ENCODE measurements around the gene TGFB1. TPM values are rescaled to one million over a fixed set of nuclear protein-coding genes. Genes with fewer than 3 reads are reported as not detected.
"Not testable (repeated sequence)": the region's sequence is repeated elsewhere in the genome, so short reads cannot be mapped to it uniquely, and the experiment has no call there.

TGFB1 gene
- total RNA-seq, 1 experiment from 2014 or later: 17.5 TPM

- Histone ChIP-seq H3K27ac (ENCODE audit: low read length) (peak overlapping the region; percentile 80), H3K9me2 (replicated peaks; ENCODE audit: insufficient read depth, low read length) (no peaks in the 10 kb centered on the region), H3K4me2 (ENCODE audit: low read depth, low read length, poor library complexity, severe bottlenecking) (no peak overlapping the region), H3K36me3 (ENCODE audit: insufficient read depth, low read length) (peaks cover 60% of the 10 kb centered on the region), H3K9me3 (ENCODE audit: low read length) (no peaks in the 10 kb centered on the region), H4K20me1 (ENCODE audit: insufficient read depth, low read depth, low read length) (no peaks in the 10 kb centered on the region; the same call in 1 of the 2 replicates), H3K9ac (ENCODE audit: low read length) (peak overlapping the region; percentile 47; the same call in 1 of the 2 replicates), H3K4me3 (ENCODE audit: low read length) (no peak overlapping the region), H3K27me3 (ENCODE audit: low read length) (no peaks in the 10 kb centered on the region), H3K79me2 (ENCODE audit: low read length) (peaks cover 30% of the 10 kb centered on the region), H2AFZ (ENCODE audit: low read length) (no peak overlapping the region), H3K4me1 (ENCODE audit: low read length) (peaks cover 38% of the 10 kb centered on the region)
- no peak for DNase-seq
Observed at GRCh38 chr19:41298348-41298964, 55.3 kb downstream of the TGFB1 start.

GRCh38 chr19:41297628-41298347, 55.9 kb downstream of the TGFB1 start:
- peaks cover 30% of the 10 kb centered on the region for H3K79me2 ChIP-seq (ENCODE audit: low read length)
- peak overlapping the region; percentile 44 for H3K4me2 ChIP-seq (ENCODE audit: low read depth, low read length, poor library complexity, severe bottlenecking)
- H3K27me3 ChIP-seq (ENCODE audit: low read length): no peaks in the 10 kb centered on the region
- H3K4me3 ChIP-seq (ENCODE audit: low read length): 0 out of 2 replicates have a peak overlapping the region, but pooled peaks have one; percentile 9
- H3K27ac ChIP-seq (ENCODE audit: low read length): peak overlapping the region; percentile 80
- H3K4me1 ChIP-seq (ENCODE audit: low read length): peaks cover 38% of the 10 kb centered on the region
- DNase-seq: peak; percentile 73
- no peaks in the 10 kb centered on the region for H3K9me3 ChIP-seq (ENCODE audit: low read length)
- H4K20me1 ChIP-seq (ENCODE audit: insufficient read depth, low read depth, low read length): no peaks in the 10 kb centered on the region; the same call in 1 of the 2 replicates
- H3K9ac ChIP-seq (ENCODE audit: low read length): peak overlapping the region; percentile 47
- H3K36me3 ChIP-seq (ENCODE audit: insufficient read depth, low read length): peaks cover 67% of the 10 kb centered on the region
- H3K9me2 ChIP-seq (replicated peaks; ENCODE audit: insufficient read depth, low read length): no peaks in the 10 kb centered on the region
- H2AFZ ChIP-seq (ENCODE audit: low read length): no peak overlapping the region

- H3K27me3 ChIP-seq (ENCODE audit: low read length): no peaks in the 10 kb centered on the region
- peaks cover 38% of the 10 kb centered on the region for H3K4me1 ChIP-seq (ENCODE audit: low read length)
- H3K4me2 ChIP-seq (ENCODE audit: low read depth, low read length, poor library complexity, severe bottlenecking): peak overlapping the region; percentile 17
Observed at GRCh38 chr19:41296433-41296871, 57.3 kb downstream of the TGFB1 start.

GRCh38 chr19:41295499-41295898, 58.2 kb downstream of the TGFB1 start:
- Histone ChIP-seq H3K9ac (ENCODE audit: low read length) (no peak overlapping the region), H2AFZ (ENCODE audit: low read length) (no peak overlapping the region), H3K27ac (ENCODE audit: low read length) (no peak overlapping the region), H3K4me1 (ENCODE audit: low read length) (peaks cover 38% of the 10 kb centered on the region), H3K9me2 (replicated peaks; ENCODE audit: insufficient read depth, low read length) (no peaks in the 10 kb centered on the region), H3K27me3 (ENCODE audit: low read length) (no peaks in the 10 kb centered on the region), H3K36me3 (ENCODE audit: insufficient read depth, low read length) (peaks cover 71% of the 10 kb centered on the region), H3K4me3 (ENCODE audit: low read length) (no peak overlapping the region), H3K9me3 (ENCODE audit: low read length) (no peaks in the 10 kb centered on the region), H4K20me1 (ENCODE audit: insufficient read depth, low read depth, low read length) (no peaks in the 10 kb centered on the region; the same call in 1 of the 2 replicates), H3K79me2 (ENCODE audit: low read length) (peaks cover 30% of the 10 kb centered on the region), H3K4me2 (ENCODE audit: low read depth, low read length, poor library complexity, severe bottlenecking) (no peak overlapping the region)
- no peak for DNase-seq

More at GRCh38 chr19:41296433-41296871, 57.3 kb downstream of the TGFB1 start:
- Histone ChIP-seq H3K36me3 (ENCODE audit: insufficient read depth, low read length) (peaks cover 74% of the 10 kb centered on the region), H4K20me1 (ENCODE audit: insufficient read depth, low read depth, low read length) (no peaks in the 10 kb centered on the region; the same call in 1 of the 2 replicates), H2AFZ (ENCODE audit: low read length) (no peak overlapping the region), H3K4me3 (ENCODE audit: low read length) (no peak overlapping the region), H3K27ac (ENCODE audit: low read length) (peak overlapping the region; percentile 80), H3K9me2 (replicated peaks; ENCODE audit: insufficient read depth, low read length) (no peaks in the 10 kb centered on the region), H3K9me3 (ENCODE audit: low read length) (no peaks in the 10 kb centered on the region), H3K9ac (ENCODE audit: low read length) (peak overlapping the region; percentile 47; the same call in 1 of the 2 replicates), H3K79me2 (ENCODE audit: low read length) (peaks cover 30% of the 10 kb centered on the region)
- DNase-seq: no peak

GRCh38 chr19:41294393-41294792, 59.3 kb downstream of the TGFB1 start:
- Histone ChIP-seq H3K9me2 (replicated peaks; ENCODE audit: insufficient read depth, low read length) (no peaks in the 10 kb centered on the region), H2AFZ (ENCODE audit: low read length) (no peak overlapping the region), H3K79me2 (ENCODE audit: low read length) (peaks cover 32% of the 10 kb centered on the region), H3K27me3 (ENCODE audit: low read length) (no peaks in the 10 kb centered on the region), H3K9ac (ENCODE audit: low read length) (no peak overlapping the region), H3K9me3 (ENCODE audit: low read length) (no peaks in the 10 kb centered on the region), H3K36me3 (ENCODE audit: insufficient read depth, low read length) (peaks cover 70% of the 10 kb centered on the region), H3K4me2 (ENCODE audit: low read depth, low read length, poor library complexity, severe bottlenecking) (no peak overlapping the region), H4K20me1 (ENCODE audit: insufficient read depth, low read depth, low read length) (0 out of 2 replicates have a peak, but pooled peaks cover 5% of the 10 kb centered on the region), H3K27ac (ENCODE audit: low read length) (no peak overlapping the region), H3K4me1 (ENCODE audit: low read length) (peaks cover 39% of the 10 kb centered on the region), H3K4me3 (ENCODE audit: low read length) (no peak overlapping the region)
- DNase-seq: no peak

GRCh38 chr19:41289814-41290213, 63.9 kb downstream of the TGFB1 start:
- Histone ChIP-seq H3K4me1 (ENCODE audit: low read length) (peaks cover 18% of the 10 kb centered on the region), H3K36me3 (ENCODE audit: insufficient read depth, low read length) (peaks cover 73% of the 10 kb centered on the region), H3K79me2 (ENCODE audit: low read length) (peaks cover 31% of the 10 kb centered on the region), H4K20me1 (ENCODE audit: insufficient read depth, low read depth, low read length) (0 out of 2 replicates have a peak, but pooled peaks cover 12% of the 10 kb centered on the region)
- not testable (repeated sequence) for H3K4me2 ChIP-seq (ENCODE audit: low read depth, low read length, poor library complexity, severe bottlenecking); H3K27me3 ChIP-seq (ENCODE audit: low read length); H2AFZ ChIP-seq (ENCODE audit: low read length); H3K9me2 ChIP-seq (replicated peaks; ENCODE audit: insufficient read depth, low read length); DNase-seq; H3K9me3 ChIP-seq (ENCODE audit: low read length); H3K27ac ChIP-seq (ENCODE audit: low read length); H3K4me3 ChIP-seq (ENCODE audit: low read length); H3K9ac ChIP-seq (ENCODE audit: low read length)

GRCh38 chr19:41288673-41289530, 64.8 kb downstream of the TGFB1 start:
- Histone ChIP-seq H3K27ac (ENCODE audit: low read length) (peak overlapping the region; percentile 29), H3K4me2 (ENCODE audit: low read depth, low read length, poor library complexity, severe bottlenecking) (peak overlapping the region; percentile 30), H3K9ac (ENCODE audit: low read length) (no peak overlapping the region), H3K36me3 (ENCODE audit: insufficient read depth, low read length) (peaks cover 69% of the 10 kb centered on the region), H3K9me2 (replicated peaks; ENCODE audit: insufficient read depth, low read length) (no peaks in the 10 kb centered on the region), H3K27me3 (ENCODE audit: low read length) (no peaks in the 10 kb centered on the region), H4K20me1 (ENCODE audit: insufficient read depth, low read depth, low read length) (0 out of 2 replicates have a peak, but pooled peaks cover 12% of the 10 kb centered on the region), H2AFZ (ENCODE audit: low read length) (no peak overlapping the region), H3K4me1 (ENCODE audit: low read length) (peaks cover 17% of the 10 kb centered on the region), H3K9me3 (ENCODE audit: low read length) (no peaks in the 10 kb centered on the region), H3K4me3 (ENCODE audit: low read length) (no peak overlapping the region; the same call in 1 of the 2 replicates), H3K79me2 (ENCODE audit: low read length) (peaks cover 31% of the 10 kb centered on the region)
- no peak for DNase-seq
